Measurements from ENCODE around the gene SLC6A1.

Gene SLC6A1

GRCh38 chr3:10986592-10986991, 6.0 kb upstream of the SLC6A1 start:
- no peaks in the 10 kb centered on the region for H3K27me3 ChIP-seq
- H3K9me3 ChIP-seq: no peaks in the 10 kb centered on the region
- no peak overlapping the region for H3K27ac ChIP-seq
- H3K36me3 ChIP-seq: no peaks in the 10 kb centered on the region
- no peak for DNase-seq
- intact Hi-C loops (cut with DNase I; ENCODE audit: low total_unique reads): no loop called here
- H3K4me1 ChIP-seq: peaks cover 0 to 17% (median 12%) of the 10 kb centered on the region in 4 donors
- no peak for TF ChIP-seq CTCF (IDR thresholded peaks at IDR 0.05)
- no peak overlapping the region for H3K4me3 ChIP-seq

GRCh38 chr3:10988001-10988665, 4.4 kb upstream of the SLC6A1 start:
- intact Hi-C loops (cut with DNase I; ENCODE audit: low total_unique reads): no loop called here
- no peak overlapping the region for H3K27ac ChIP-seq
- TF ChIP-seq CTCF (IDR thresholded peaks at IDR 0.05): no peak
- peaks cover 0 to 3% of the 10 kb centered on the region in 2 donors for H3K27me3 ChIP-seq
- peaks cover 0 to 11% (median 6%) of the 10 kb centered on the region in 4 donors for H3K4me1 ChIP-seq
- H3K4me3 ChIP-seq: no peak overlapping the region
- DNase-seq: no peak
- no peaks in the 10 kb centered on the region for H3K36me3 ChIP-seq
- no peaks in the 10 kb centered on the region for H3K9me3 ChIP-seq

- no peak for DNase-seq
- H3K36me3 ChIP-seq: no peaks in the 10 kb centered on the region
- no peak overlapping the region for H3K4me3 ChIP-seq
- H3K9me3 ChIP-seq: no peaks in the 10 kb centered on the region
- TF ChIP-seq CTCF (IDR thresholded peaks at IDR 0.05): no peak
- peaks cover 0 to 19% (median 7%) of the 10 kb centered on the region in 4 donors for H3K4me1 ChIP-seq
- H3K27ac ChIP-seq: no peak overlapping the region
- intact Hi-C loops (cut with DNase I; ENCODE audit: low total_unique reads): no loop called here
- peaks cover 0 to 11% of the 10 kb centered on the region in 2 donors for H3K27me3 ChIP-seq
Observed at GRCh38 chr3:10988991-10989484, 3.5 kb upstream of the SLC6A1 start.

GRCh38 chr3:10992943-10993728, 588 bp downstream of the SLC6A1 start:
- no peak overlapping the region for H3K27ac ChIP-seq
- peaks cover 0 to 48% of the 10 kb centered on the region in 2 donors for H3K27me3 ChIP-seq
- intact Hi-C loops (cut with DNase I; ENCODE audit: low total_unique reads): no loop called here
- no peaks in the 10 kb centered on the region for H3K36me3 ChIP-seq
- H3K4me1 ChIP-seq: peaks cover 0 to 22% (median 7%) of the 10 kb centered on the region in 4 donors
- no peak for DNase-seq
- H3K9me3 ChIP-seq: no peaks in the 10 kb centered on the region
- H3K4me3 ChIP-seq: peak overlapping the region; percentile 48 to 56
- TF ChIP-seq CTCF (IDR thresholded peaks at IDR 0.05): no peak

- no peaks in the 10 kb centered on the region for H3K36me3 ChIP-seq
- H3K4me3 ChIP-seq: peak overlapping the region; percentile 48 to 56
- H3K9me3 ChIP-seq: no peaks in the 10 kb centered on the region
Observed at GRCh38 chr3:10993729-10994065, 1.1 kb downstream of the SLC6A1 start.

More at GRCh38 chr3:10993729-10994065, 1.1 kb downstream of the SLC6A1 start:
- Histone ChIP-seq H3K27ac (no peak overlapping the region), H3K4me1 (peaks cover 0 to 22% (median 7%) of the 10 kb centered on the region in 4 donors), H3K27me3 (peaks cover 0 to 53% of the 10 kb centered on the region in 2 donors)
- TF ChIP-seq CTCF (IDR thresholded peaks at IDR 0.05): no peak
- DNase-seq: no peak
- intact Hi-C loops (cut with DNase I; ENCODE audit: low total_unique reads): no loop called here

Data from tibial artery (tissue), 4 donors.